Endodermal cell (in vitro differentiated cells): ENCODE measurements around the gene TSGA10. TPM values are rescaled to one million over a fixed set of nuclear protein-coding genes. Genes with fewer than 3 reads are reported as not detected.

Experiments
- DNase-seq: peaks from one replicate; pipeline ENCODE4 v3.0.0-alpha.2; 2017
- H3K27ac ChIP-seq: 2 replicates; pipeline ENCODE4 v1.5.1; 2013; ENCODE audit warnings: mild to moderate bottlenecking, low read depth, low read length, moderate library complexity
- H3K27me3 ChIP-seq: 2 replicates; pipeline ENCODE4 v1.6.1; 2013; ENCODE audit warnings: mild to moderate bottlenecking, low read length, moderate library complexity; ENCODE audit not compliant: insufficient read depth, control insufficient read depth, poor library complexity, severe bottlenecking
- H3K36me3 ChIP-seq: 2 replicates; pipeline ENCODE4 v1.7.0; 2013; ENCODE audit warnings: mild to moderate bottlenecking, low read length, moderate library complexity; ENCODE audit not compliant: control insufficient read depth, insufficient read depth
- H3K4me1 ChIP-seq: one replicate; pipeline ENCODE4 v1.7.0; 2013; ENCODE audit warnings: low read length; ENCODE audit not compliant: control insufficient read depth, insufficient read depth
- H3K4me3 ChIP-seq: 2 replicates; pipeline ENCODE4 v1.5.1; 2013; ENCODE audit warnings: mild to moderate bottlenecking, low read length, moderate library complexity
- H3K9ac ChIP-seq: 2 replicates; pipeline ENCODE4 v1.6.1; 2013; ENCODE audit warnings: mild to moderate bottlenecking, low read length, moderate library complexity; ENCODE audit not compliant: poor library complexity, severe bottlenecking; ENCODE audit errors: extremely low read depth
- H3K9me3 ChIP-seq: 2 replicates; pipeline ENCODE4 v1.6.1; 2013; ENCODE audit warnings: mild to moderate bottlenecking, low read length, moderate library complexity; ENCODE audit not compliant: control insufficient read depth
- H3K27ac Mint-ChIP-seq: 2 replicates; pipeline ENCODE4 v1.8.0; 2020; ENCODE audit warnings: mixed read lengths
- H3K27me3 Mint-ChIP-seq: 2 replicates; pipeline ENCODE4 v1.8.0; 2021; ENCODE audit warnings: mild to moderate bottlenecking, mixed read lengths; ENCODE audit not compliant: insufficient read depth
- H3K36me3 Mint-ChIP-seq: 2 replicates; pipeline ENCODE4 v1.8.0; 2020; ENCODE audit warnings: low read depth, mixed read lengths
- H3K4me1 Mint-ChIP-seq: 2 replicates; pipeline ENCODE4 v1.8.0; 2020; ENCODE audit warnings: mixed read lengths
- H3K4me3 Mint-ChIP-seq: 2 replicates; pipeline ENCODE4 v1.8.0; 2020; ENCODE audit warnings: mild to moderate bottlenecking, moderate library complexity, mixed read lengths
- H3K9me3 Mint-ChIP-seq: 2 replicates; pipeline ENCODE4 v1.8.0; 2020; ENCODE audit warnings: mild to moderate bottlenecking, mixed read lengths
- WGBS, 2 experiments: methylation state at CpG; one replicate each; pipeline versions ENCODE4 v1.1.5 to v1.1.7; 2013; ENCODE audit warnings: missing lambda C conversion rate in 2 of 2, mixed read lengths in 1 of 2; ENCODE audit not compliant: insufficient coverage in 1 of 2, insufficient read length in 1 of 2; 5-methylcytosine and 5-hydroxymethylcytosine counted together
- total RNA-seq, 2 donors: library from RNA; stranded (reverse); fragmentation: NEBNext Ultra II Directional in 1 of 2; extraction: Animal tissue kit (Norgen Biotek cat#: 25700) in 1 of 2; gene quantifications; 2 replicates in 1 of 2; 3 replicates in 1 of 2; pipeline ENCODE4 v1.2.1, GENCODE V29; 2021
- TF ChIP-seq, protein P1 (sequence below): fragments of 200-600 bp; sonication (generic); conservative IDR thresholded peaks from 2 replicates; pipeline ENCODE4 v1.5.0; 2021; ENCODE audit warnings: antibody characterized with exemption, mild to moderate bottlenecking

TSGA10 gene
- total RNA-seq, 2 donors from 2014 or later, result 7.8 to 12.4 TPM

DNA sequence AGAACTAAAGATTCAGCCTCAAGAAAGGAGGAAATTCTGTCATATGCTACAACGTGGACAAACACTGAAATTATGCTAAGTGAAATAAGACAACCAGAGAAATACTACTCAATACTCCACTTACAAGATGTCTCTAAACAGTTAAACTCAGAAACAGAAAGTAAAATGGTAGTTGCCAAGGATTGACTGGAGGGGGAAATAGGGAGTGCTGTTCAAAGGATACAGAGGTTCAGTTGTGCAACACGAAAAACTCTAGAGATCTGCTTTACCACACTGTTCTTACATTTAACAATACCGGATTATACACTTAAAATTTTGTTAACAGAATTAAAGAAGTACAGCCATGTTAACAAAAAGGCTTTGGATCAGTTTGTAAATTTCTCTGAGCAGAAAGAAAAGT is 53.0 kb downstream of the TSGA10 start:
- Mint-ChIP-seq H3K27ac (no peak overlapping the region), H3K4me1 (no peaks in the 10 kb centered on the region), H3K36me3 (no peaks in the 10 kb centered on the region), H3K4me3 (no peak overlapping the region), H3K27me3 (no peaks in the 10 kb centered on the region), H3K9me3 (no peaks in the 10 kb centered on the region)
- H3K4me1 ChIP-seq, result no peaks in the 10 kb centered on the region
- no peaks in the 10 kb centered on the region for H3K9me3 ChIP-seq
- no peak for DNase-seq
- H3K36me3 ChIP-seq, result no peaks in the 10 kb centered on the region
- H3K4me3 ChIP-seq, result no peak overlapping the region
- WGBS, 2 experiments, result 77 to 100% methylated on average over 1 to 3 of the region's 3 CpGs
- no peak overlapping the region for H3K27ac ChIP-seq
- H3K9ac ChIP-seq, result no peak overlapping the region
- TF ChIP-seq, protein P1, sequence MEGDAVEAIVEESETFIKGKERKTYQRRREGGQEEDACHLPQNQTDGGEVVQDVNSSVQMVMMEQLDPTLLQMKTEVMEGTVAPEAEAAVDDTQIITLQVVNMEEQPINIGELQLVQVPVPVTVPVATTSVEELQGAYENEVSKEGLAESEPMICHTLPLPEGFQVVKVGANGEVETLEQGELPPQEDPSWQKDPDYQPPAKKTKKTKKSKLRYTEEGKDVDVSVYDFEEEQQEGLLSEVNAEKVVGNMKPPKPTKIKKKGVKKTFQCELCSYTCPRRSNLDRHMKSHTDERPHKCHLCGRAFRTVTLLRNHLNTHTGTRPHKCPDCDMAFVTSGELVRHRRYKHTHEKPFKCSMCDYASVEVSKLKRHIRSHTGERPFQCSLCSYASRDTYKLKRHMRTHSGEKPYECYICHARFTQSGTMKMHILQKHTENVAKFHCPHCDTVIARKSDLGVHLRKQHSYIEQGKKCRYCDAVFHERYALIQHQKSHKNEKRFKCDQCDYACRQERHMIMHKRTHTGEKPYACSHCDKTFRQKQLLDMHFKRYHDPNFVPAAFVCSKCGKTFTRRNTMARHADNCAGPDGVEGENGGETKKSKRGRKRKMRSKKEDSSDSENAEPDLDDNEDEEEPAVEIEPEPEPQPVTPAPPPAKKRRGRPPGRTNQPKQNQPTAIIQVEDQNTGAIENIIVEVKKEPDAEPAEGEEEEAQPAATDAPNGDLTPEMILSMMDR, result no peak
- H3K27me3 ChIP-seq, result no peaks in the 10 kb centered on the region

DNA sequence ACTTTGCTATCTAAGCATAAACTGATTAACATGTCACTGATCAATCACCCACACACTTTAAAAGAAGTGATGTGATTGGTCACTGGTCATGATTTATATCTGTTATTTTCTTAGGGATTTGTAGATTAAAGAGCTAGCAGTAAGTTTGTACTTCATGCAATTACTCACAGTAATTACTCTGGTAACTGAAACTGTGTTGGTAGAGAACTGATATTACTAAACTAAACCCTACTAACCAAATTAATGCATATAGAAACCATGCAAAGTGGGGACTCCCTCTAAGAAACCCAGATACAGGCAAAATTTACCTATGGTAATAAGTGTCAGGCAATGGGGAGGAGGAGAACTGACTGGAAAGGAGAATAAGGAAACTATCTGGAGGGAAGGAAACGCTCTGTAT is 58.0 kb downstream of the TSGA10 start:
- no peak for DNase-seq
- TF ChIP-seq, protein P1, result no peak
- Mint-ChIP-seq H3K36me3 (no peaks in the 10 kb centered on the region), H3K4me3 (no peak overlapping the region), H3K4me1 (no peaks in the 10 kb centered on the region), H3K27ac (no peak overlapping the region), H3K27me3 (peaks cover 9% of the 10 kb centered on the region), H3K9me3 (peaks cover 18% of the 10 kb centered on the region)
- Histone ChIP-seq H3K27me3 (no peaks in the 10 kb centered on the region), H3K9me3 (peaks cover 11% of the 10 kb centered on the region), H3K4me3 (no peak overlapping the region), H3K36me3 (no peaks in the 10 kb centered on the region), H3K9ac (no peak overlapping the region), H3K27ac (no peak overlapping the region), H3K4me1 (no peaks in the 10 kb centered on the region)
- 100% methylated on average over 1 of the region's 1 CpG; no CpG with 5 or more reads in 1 of the 2 experiments for WGBS, 2 experiments

- Mint-ChIP-seq H3K4me3 (no peak overlapping the region), H3K36me3 (peaks cover 2% of the 10 kb centered on the region), H3K27ac (no peak overlapping the region), H3K27me3 (peaks cover 23% of the 10 kb centered on the region), H3K9me3 (no peaks in the 10 kb centered on the region), H3K4me1 (peaks cover 16% of the 10 kb centered on the region)
- WGBS, 2 experiments, result 88% methylated on average over 1 of the region's 1 CpG; no CpG with 5 or more reads in 1 of the 2 experiments
- TF ChIP-seq, protein P1, result no peak
- DNase-seq, result no peak
- no peaks in the 10 kb centered on the region for H3K9me3 ChIP-seq
- H3K9ac ChIP-seq, result no peak overlapping the region
- no peak overlapping the region for H3K27ac ChIP-seq
- H3K4me1 ChIP-seq, result no peaks in the 10 kb centered on the region
- no peak overlapping the region for H3K4me3 ChIP-seq
- H3K27me3 ChIP-seq, result no peaks in the 10 kb centered on the region
- H3K36me3 ChIP-seq, result no peaks in the 10 kb centered on the region
Observed at GRCh38 chr2:99088017-99088416, 66.7 kb downstream of the TSGA10 start.
